K562 (cell line): ENCODE data around the gene INO80E. TPM values are rescaled to one million over a fixed set of nuclear protein-coding genes. Genes with fewer than 3 reads are reported as not detected.

ENCODE experiments used
- ATAC-seq: fragments of 200-7000 bp; cut with Tn5 transposase; 3 replicates; pipeline ENCODE4 v1.9.1; 2020; ENCODE audit warnings: moderate library complexity
- BruUV-seq: library from RNA; stranded (reverse); fragments of 400-500 nt; replicated peaks from 2 replicates; lab custom pipeline; 2021; lab: Mats Ljungman, UMichigan
- CTCF ChIA-PET: fragments of 300-600 bp; formaldehyde crosslinking; extraction: SDS; loops from one replicate; lab custom pipeline; 2021; ENCODE audit warnings: low intra/inter-chr PET ratio; lab: Yijun Ruan, JAX
- POLR2A ChIA-PET: fragments of 300-600, 350-650 bp; sonication (Branson Sonifier 250); formaldehyde crosslinking; extraction: SDS; loops from one replicate; lab custom pipeline; 2021; ENCODE audit warnings: antibody characterized with exemption, inconsistent platforms; lab: Yijun Ruan, JAX
- DNase-seq, 4 experiments: peaks; one replicate each; pipeline versions ENCODE4 v3.0.0 to v3.0.0-alpha.2; 2011 to 2018; ENCODE audit warnings: low spot score in 3 of 4, mixed read lengths in 3 of 4; ENCODE audit errors: extremely low read depth in 1 of 4
- FAIRE-seq: peaks from 2 replicates; lab custom pipeline; 2011; peaks lifted over from hg19 to GRCh38; lab: Jason Lieb, UNC
- H2AFZ ChIP-seq: 2 replicates; pipeline ENCODE4 v1.6.0; 2011; ENCODE audit warnings: low read depth, low read length, control low read depth, inconsistent platforms
- H3K27ac ChIP-seq: fragments of 200-600 bp; 3 replicates; pipeline ENCODE4 v1.8.0; 2011; ENCODE audit warnings: low read depth, mild to moderate bottlenecking, control low read depth, inconsistent platforms, low read length, moderate library complexity, mixed read lengths; ENCODE audit errors: extremely low read depth
- H3K27me3 ChIP-seq, 2 experiments: fragments of 300-600 bp in 1 of 2; 2 replicates in 1 of 2; 3 replicates in 1 of 2; pipeline versions ENCODE4 v1.6.0 to v1.8.0; 2011; ENCODE audit warnings: inconsistent platforms in 2 of 2, low read length in 2 of 2, mild to moderate bottlenecking in 1 of 2, mixed read lengths in 1 of 2, moderate library complexity in 1 of 2; ENCODE audit not compliant: control insufficient read depth in 2 of 2, insufficient read depth in 2 of 2
- H3K36me3 ChIP-seq: fragments of 300-600 bp; 3 replicates; pipeline ENCODE4 v1.8.0; 2011; ENCODE audit warnings: mild to moderate bottlenecking, low read length, inconsistent platforms; ENCODE audit not compliant: control insufficient read depth, insufficient read depth
- H3K4me1 ChIP-seq, 2 experiments: fragments of 200-600 bp in 1 of 2; replicated peaks in 1 of 2; 2 replicates in 1 of 2; 3 replicates in 1 of 2; pipeline versions ENCODE4 v1.5.1 to v1.8.0; 2011; ENCODE audit warnings: inconsistent platforms in 2 of 2, low read length in 2 of 2, mild to moderate bottlenecking in 1 of 2, mixed read lengths in 1 of 2, moderate library complexity in 1 of 2; ENCODE audit not compliant: control insufficient read depth in 2 of 2, insufficient read depth in 2 of 2
- H3K4me2 ChIP-seq: 2 replicates; pipeline ENCODE4 v1.6.1; 2011; ENCODE audit warnings: low read length, control low read depth, inconsistent platforms, mixed read lengths; ENCODE audit not compliant: insufficient read depth
- H3K4me3 ChIP-seq: fragments of 200-600 bp; sonication (generic), shearing (Covaris generic); 2 replicates; pipeline ENCODE4 v1.5.1; 2016; ENCODE audit warnings: control low read depth, inconsistent platforms
- H3K79me2 ChIP-seq: fragments of 200-600 bp; 3 replicates; pipeline ENCODE4 v1.8.0; 2011; ENCODE audit warnings: low read length, inconsistent platforms; ENCODE audit not compliant: control insufficient read depth, insufficient read depth
- H3K9ac ChIP-seq, 2 experiments: 2 replicates each; pipeline versions ENCODE4 v1.6.0 to v1.6.1; 2011; ENCODE audit warnings: low read depth in 2 of 2, low read length in 2 of 2, control low read depth in 1 of 2, inconsistent platforms in 1 of 2, mild to moderate bottlenecking in 1 of 2, mixed read lengths in 1 of 2; ENCODE audit not compliant: insufficient read depth in 1 of 2
- H3K9me1 ChIP-seq: one replicate; pipeline ENCODE4 v1.6.0; 2011; ENCODE audit warnings: inconsistent platforms, mild to moderate bottlenecking, low read length, moderate library complexity; ENCODE audit not compliant: control insufficient read depth, insufficient read depth
- H3K9me3 ChIP-seq: replicated peaks from 2 replicates; pipeline ENCODE4 v1.5.1; 2011; ENCODE audit warnings: low read depth, low read length, inconsistent platforms; ENCODE audit not compliant: control insufficient read depth, insufficient read depth
- H4K20me1 ChIP-seq: replicated peaks from 2 replicates; pipeline ENCODE4 v1.6.1; 2011; ENCODE audit warnings: low read length, inconsistent platforms, mixed read lengths; ENCODE audit not compliant: control insufficient read depth, insufficient read depth
- KDM2B ChIP-seq: fragments of 250-450 bp; sonication (Bioruptor Pico); IDR thresholded peaks from 2 replicates; pipeline ENCODE4 v1.8.0; 2021; ENCODE audit warnings: mild to moderate bottlenecking, moderate library complexity
- POLR2A ChIP-seq: fragments of 450-650 bp; conservative IDR thresholded peaks from 2 replicates; pipeline ENCODE4 v1.6.1; 2016
- POLR2AphosphoS2 ChIP-seq: IDR thresholded peaks from 2 replicates; pipeline ENCODE4 v1.6.1; 2012; ENCODE audit warnings: low read length, improper control_type of control experiment
- SAFB2 ChIP-seq: fragments of 200-400 bp; formaldehyde crosslinking; IDR thresholded peaks from 2 replicates; pipeline ENCODE4 v1.6.1; 2018; ENCODE audit warnings: borderline replicate concordance, low read length, low read depth, moderate library complexity; ENCODE audit not compliant: severe bottlenecking
- XRCC5 ChIP-seq: fragments of 200-400 bp; formaldehyde crosslinking; IDR thresholded peaks from 2 replicates; pipeline ENCODE4 v1.6.1; 2017; ENCODE audit warnings: low read depth, mild to moderate bottlenecking, low read length
- WGBS: fragments of 100-300 bp; shearing (Covaris generic); methylation state at CpG from one replicate; pipeline ENCODE4 v1.1.6; 2016; ENCODE audit warnings: low coverage, mixed read lengths; ENCODE audit not compliant: insufficient coverage; ENCODE audit errors: missing lambda C conversion rate; 5-methylcytosine and 5-hydroxymethylcytosine counted together
- in situ Hi-C: fragments of 300-500 bp; cut with MboI; formaldehyde crosslinking; loops from 4 replicates; pipeline ENCODE4 v1.15.0; 2018; ENCODE audit warnings: inconsistent platforms, mixed read lengths
- intact Hi-C: fragments of 100-400 bp; cut with micrococcal nuclease; formaldehyde crosslinking; loops from 2 replicates; pipeline ENCODE4 v1.14.2; 2022
- polyA plus RNA-seq, 8 experiments: library from polyadenylated mRNA; depleted of rRNA in 4 of 8; stranded (reverse) in 5 of 8; unstranded in 3 of 8; fragments of >200 nt; fragmentation: Nextera tagmentation in 2 of 8; fragmentation: Illumina TruSeq in 1 of 8; extraction: Ambion mirVana in 2 of 8; extraction: Trizol in 1 of 8; gene quantifications; 2 replicates each; pipeline versions ENCODE4 v1.2.1 to v1.2.3, GENCODE V29; 2011 to 2014; ENCODE audit warnings: inconsistent platforms in 1 of 8, missing spikeins in 1 of 8
- total RNA-seq, 7 experiments: library from RNA; depleted of rRNA in 6 of 7; stranded (reverse); fragments of >200 nt in 6 of 7; fragmentation: Illumina TruSeq in 2 of 7; extraction: Trizol in 2 of 7; gene quantifications; 2 replicates each; pipeline versions ENCODE4 v1.2.1 to v1.2.3, GENCODE V29; 2011 to 2021; ENCODE audit warnings: low replicate concordance in 1 of 7
- TF ChIP-seq, protein P1 (sequence below), 2 experiments: fragments of 450-650 bp in 1 of 2; sonication (generic) in 1 of 2; formaldehyde crosslinking in 1 of 2; IDR thresholded peaks in 1 of 2; conservative IDR thresholded peaks in 1 of 2; 2 replicates each; pipeline versions ENCODE4 v1.6.1 to v1.8.1; 2016 to 2023; ENCODE audit warnings: mild to moderate bottlenecking in 2 of 2, moderate library complexity in 2 of 2, inconsistent platforms in 1 of 2, missing genetic modification reagents in 1 of 2
- TF ChIP-seq, protein P2 (sequence below): fragments of 450-650 bp; formaldehyde crosslinking; IDR thresholded peaks from 2 replicates; pipeline ENCODE4 v1.4.0; 2020; ENCODE audit warnings: mild to moderate bottlenecking, moderate library complexity

Gene INO80E
- total and polyA plus RNA-seq, 9 of the 15 experiments (the other 6 are each of a cell fraction or from before 2014, with no cell fraction given), result 0.31 to 102 (median 49.3) TPM

DNA sequence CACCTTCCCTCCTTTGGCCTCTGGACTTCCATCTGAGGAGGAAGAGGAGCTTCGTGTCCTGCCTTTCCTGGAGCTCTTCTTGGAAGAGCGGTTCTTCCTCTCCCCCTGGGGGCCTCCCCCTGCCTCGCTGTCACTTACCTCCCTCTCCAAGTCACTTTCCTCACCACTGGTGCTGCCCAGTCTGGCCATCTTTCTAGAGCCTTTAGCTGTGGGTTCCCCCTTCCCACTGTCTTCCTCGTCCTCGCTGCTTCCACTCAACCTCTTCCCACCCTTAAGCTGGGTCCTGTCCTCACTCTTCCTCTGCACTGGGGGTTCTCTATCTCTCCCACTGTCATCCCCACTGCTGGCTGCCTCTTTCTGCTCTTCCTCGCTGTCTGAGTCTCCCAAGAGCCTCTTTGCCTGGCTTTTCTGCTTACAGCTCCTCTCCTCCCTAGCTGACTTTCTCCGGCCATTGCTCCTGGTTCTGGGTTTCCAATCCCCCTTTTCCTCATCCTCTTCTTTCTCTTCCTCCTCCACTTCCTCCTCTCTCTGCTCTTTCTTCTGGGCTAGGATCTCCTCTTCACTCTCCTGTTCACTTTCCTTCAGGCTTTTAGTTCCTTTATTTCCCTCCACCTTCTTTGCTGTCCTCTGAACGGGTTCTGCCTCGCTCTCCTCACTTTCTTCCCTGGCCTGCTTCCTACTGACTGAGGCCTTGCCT, 2.0 kb upstream of the INO80E start:
- TF ChIP-seq POLR2A, result 0 out of 2 replicates have a peak, but pooled peaks have one; percentile 26
- TF ChIP-seq SAFB2, result no peak
- intact Hi-C loops (no loop called here), in situ Hi-C loops (no loop called here)
- POLR2A ChIA-PET, result interaction anchor here (0.5 to 4.2 kb wide), 10 partner anchors 12 to 305 kb away, joined by 3 to 20 read pairs (median 6); no protein-coding TSS in a partner anchor
- 0 out of 3 replicates have a peak overlapping the region, but pooled peaks have one; percentile 100 for H3K27ac ChIP-seq
- H3K9ac ChIP-seq, result peak overlapping the region; percentile 97 to 100; a peak in 3 of 4 replicates
- no peaks in the 10 kb centered on the region for H3K9me1 ChIP-seq
- WGBS, result 77% methylated on average over 7 of the region's 9 CpGs
- no peaks in the 10 kb centered on the region for H3K27me3 ChIP-seq
- H3K79me2 ChIP-seq, result peaks cover 15% of the 10 kb centered on the region
- no peak overlapping the region for H2AFZ ChIP-seq
- no peak overlapping the region for H3K4me3 ChIP-seq
- FAIRE-seq, result no peak
- H3K9me3 ChIP-seq, result no peaks in the 10 kb centered on the region
- no peak for ATAC-seq
- CTCF ChIA-PET, result no interaction called here
- H4K20me1 ChIP-seq, result no peaks in the 10 kb centered on the region
- TSS peak; percentile 89 for BruUV-seq
- H3K4me2 ChIP-seq, result peak overlapping the region; percentile 96
- peaks cover 61% of the 10 kb centered on the region for H3K36me3 ChIP-seq
- no peak for DNase-seq
- peaks cover 16 to 45% of the 10 kb centered on the region in 2 experiments; a peak in 4 of 5 replicates for H3K4me1 ChIP-seq

DNA sequence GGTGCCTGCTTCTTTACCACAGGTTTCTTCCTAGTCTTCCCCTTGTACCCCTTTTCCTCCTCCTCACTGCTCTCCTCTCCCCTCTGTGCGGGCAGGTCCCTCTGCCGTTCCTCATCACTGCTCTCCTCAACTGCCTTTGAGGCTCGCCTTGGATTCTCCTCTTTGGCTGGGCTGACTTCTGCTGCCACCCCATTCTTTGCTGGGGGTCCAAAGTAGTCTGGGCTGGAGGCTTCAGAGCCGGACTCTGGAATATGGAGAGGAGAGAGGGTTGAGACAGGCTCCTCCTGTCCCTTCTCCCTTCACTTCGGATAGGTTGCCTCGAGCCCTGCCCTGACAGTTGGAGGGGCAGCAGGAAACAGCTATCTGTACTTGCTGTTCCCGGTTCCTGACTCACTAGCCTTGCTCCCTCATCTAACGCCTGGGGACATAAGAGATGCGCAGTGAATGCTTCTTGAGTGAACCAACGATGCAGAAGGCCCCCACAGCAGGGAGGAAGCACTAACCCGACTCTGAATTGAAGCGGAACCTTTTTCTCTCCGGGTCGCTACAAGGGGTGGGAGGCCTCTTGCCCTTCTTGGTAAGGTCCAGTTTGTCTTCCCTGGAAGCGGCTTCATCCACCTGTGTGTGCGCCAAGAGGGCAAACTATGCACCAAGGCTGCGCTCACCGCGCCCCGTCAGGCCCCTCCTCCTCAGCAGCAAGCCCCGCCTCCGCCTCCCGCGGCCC, 1.3 kb upstream of the INO80E start:
- no TSS peak for BruUV-seq
- 14% methylated on average over 19 of the region's 24 CpGs for WGBS
- Histone ChIP-seq H3K9me1 (no peaks in the 10 kb centered on the region), H3K9me3 (no peaks in the 10 kb centered on the region), H2AFZ (peak overlapping the region; percentile 98), H3K4me1 (peaks cover 16 to 48% of the 10 kb centered on the region in 2 experiments; a peak in 4 of 5 replicates), H3K4me3 (peak overlapping the region; percentile 80), H3K27me3 (no peaks in the 10 kb centered on the region), H3K27ac (peak overlapping the region; percentile 100), H3K4me2 (peak overlapping the region; percentile 96), H4K20me1 (no peaks in the 10 kb centered on the region), H3K9ac (peak overlapping the region; percentile 97 to 100), H3K36me3 (peaks cover 58% of the 10 kb centered on the region), H3K79me2 (peaks cover 15% of the 10 kb centered on the region)
- peak; percentile 79 for FAIRE-seq
- POLR2A ChIA-PET, result interaction anchor here (0.7 to 4.2 kb wide), 7 partner anchors 15 to 147 kb away, joined by 3 to 20 read pairs (median 3); no protein-coding TSS in a partner anchor
- intact Hi-C loops, result loop anchor here (5.0 kb wide), 1 partner anchor 67 kb away; the partner anchor contains the start of gene KCTD13
- in situ Hi-C loops, result no loop called here
- DNase-seq, result peak; percentile 80 to 90 (median 86)
- CTCF ChIA-PET, result no interaction called here
- ATAC-seq, result peak; percentile 79
- TF ChIP-seq XRCC5 (no peak), KDM2B (peak; percentile 29; the same call in 1 of the 2 replicates), POLR2AphosphoS2 (no peak)
- TF ChIP-seq, protein P1, sequence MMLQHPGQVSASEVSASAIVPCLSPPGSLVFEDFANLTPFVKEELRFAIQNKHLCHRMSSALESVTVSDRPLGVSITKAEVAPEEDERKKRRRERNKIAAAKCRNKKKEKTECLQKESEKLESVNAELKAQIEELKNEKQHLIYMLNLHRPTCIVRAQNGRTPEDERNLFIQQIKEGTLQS (IDR thresholded peaks at IDR 0.05), result no peak
- TF ChIP-seq, protein P1 (CRISPR knock-in tag; conservative IDR thresholded peaks at IDR 0.05), result no peak
- TF ChIP-seq, protein P2, sequence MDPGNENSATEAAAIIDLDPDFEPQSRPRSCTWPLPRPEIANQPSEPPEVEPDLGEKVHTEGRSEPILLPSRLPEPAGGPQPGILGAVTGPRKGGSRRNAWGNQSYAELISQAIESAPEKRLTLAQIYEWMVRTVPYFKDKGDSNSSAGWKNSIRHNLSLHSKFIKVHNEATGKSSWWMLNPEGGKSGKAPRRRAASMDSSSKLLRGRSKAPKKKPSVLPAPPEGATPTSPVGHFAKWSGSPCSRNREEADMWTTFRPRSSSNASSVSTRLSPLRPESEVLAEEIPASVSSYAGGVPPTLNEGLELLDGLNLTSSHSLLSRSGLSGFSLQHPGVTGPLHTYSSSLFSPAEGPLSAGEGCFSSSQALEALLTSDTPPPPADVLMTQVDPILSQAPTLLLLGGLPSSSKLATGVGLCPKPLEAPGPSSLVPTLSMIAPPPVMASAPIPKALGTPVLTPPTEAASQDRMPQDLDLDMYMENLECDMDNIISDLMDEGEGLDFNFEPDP (CRISPR knock-in tag), result no peak
